Measurements from ENCODE around the gene PPCDC. TPM values are rescaled to one million over a fixed set of nuclear protein-coding genes. Genes with fewer than 3 reads are reported as not detected.
"Not testable (repeated sequence)": the region's sequence is repeated elsewhere in the genome, so short reads cannot be mapped to it uniquely, and the experiment has no call there.

Gene PPCDC
- total RNA-seq, 2 donors from 2014 or later: 5.9 to 6.8 TPM

DNA sequence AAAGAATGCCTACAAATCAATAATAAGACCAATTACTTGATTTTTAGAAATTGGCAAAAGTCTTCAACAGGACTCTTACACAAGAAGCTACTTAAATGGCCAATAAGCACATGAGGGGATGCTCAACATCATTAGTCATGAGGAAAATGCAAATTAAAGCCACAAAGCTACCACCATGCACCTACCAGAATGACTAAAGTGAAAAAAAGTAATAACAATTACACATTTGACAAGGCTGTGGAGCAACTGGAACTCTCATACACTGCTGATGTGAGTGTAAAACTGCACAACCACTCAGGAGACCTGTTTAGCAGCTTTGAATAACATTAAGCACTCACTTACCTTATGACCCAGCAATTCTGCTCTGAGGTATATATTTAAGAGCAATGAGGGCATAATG is 68.4 kb downstream of the PPCDC start:
- ATAC-seq (no peak), DNase-seq (no peak)
- intact Hi-C loops (cut with DNase I): no loop called here

DNA sequence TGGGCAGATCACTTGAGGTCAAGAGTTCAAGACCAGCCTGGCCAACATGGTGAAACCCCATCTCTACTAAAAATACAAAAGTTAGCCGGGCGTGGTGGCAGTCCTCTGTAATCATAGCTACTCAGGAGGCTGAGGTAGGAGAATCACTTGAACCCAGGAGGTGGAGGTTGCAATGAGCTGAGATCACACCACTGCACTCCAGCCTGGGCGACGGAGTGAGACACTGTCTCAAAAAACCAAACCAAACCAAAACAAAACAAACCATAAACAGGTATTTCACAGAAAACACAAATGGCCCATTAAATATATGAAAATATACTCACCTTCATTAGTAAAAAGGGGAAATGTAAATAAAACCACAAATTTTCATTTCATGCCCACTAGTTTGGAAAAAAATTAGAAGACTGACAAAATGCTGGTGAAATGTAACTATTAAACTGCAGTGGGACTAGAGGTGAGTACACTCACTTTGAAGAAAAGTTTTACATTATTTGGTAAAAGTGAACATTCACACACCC is 71.6 kb downstream of the PPCDC start:
- intact Hi-C loops (cut with DNase I); ATAC-seq; DNase-seq: not testable (repeated sequence)

DNA sequence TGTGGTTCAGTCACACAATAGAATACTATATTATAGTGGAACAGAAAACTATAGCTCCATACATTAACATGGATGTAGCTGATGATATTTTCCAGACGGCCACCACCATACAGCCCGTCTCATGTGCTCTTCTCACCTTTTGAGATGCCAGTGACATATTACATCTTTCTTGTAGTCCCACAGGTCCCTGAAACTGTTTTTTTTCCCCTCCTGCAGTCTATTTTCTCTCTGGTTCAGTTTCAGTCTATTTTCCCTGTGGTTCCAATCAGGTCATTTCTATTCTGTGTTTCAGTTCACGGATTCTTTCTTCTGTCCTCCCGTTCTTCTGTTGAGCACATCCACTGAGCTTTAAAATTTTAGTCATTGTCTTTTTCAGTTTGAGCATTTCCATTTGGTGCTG is 72.2 kb downstream of the PPCDC start:
- DNase-seq (no peak), ATAC-seq (no peak)
- intact Hi-C loops (cut with DNase I): no loop called here

DNA sequence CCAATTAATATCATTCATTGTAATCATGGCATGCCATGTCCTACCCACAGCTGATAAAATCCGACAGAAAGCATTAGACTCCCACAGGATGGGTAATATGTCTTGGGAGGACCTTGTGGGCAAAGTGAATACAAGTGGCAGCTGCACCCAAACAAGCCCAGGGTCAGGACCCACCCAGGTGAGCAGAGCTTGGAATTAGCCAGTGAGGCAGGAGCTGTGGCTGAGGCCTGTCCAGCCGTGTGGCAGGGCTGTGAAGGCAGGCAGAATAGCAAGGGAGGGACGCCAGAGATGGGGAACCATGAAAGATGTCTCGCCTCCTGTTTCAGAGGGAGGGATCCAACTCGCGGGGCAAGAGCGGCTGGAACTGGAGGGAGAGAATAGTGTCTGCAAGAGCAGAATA is 74.5 kb downstream of the PPCDC start:
- DNase-seq: no peak
- intact Hi-C loops (cut with DNase I): no loop called here
- ATAC-seq: no peak

DNA sequence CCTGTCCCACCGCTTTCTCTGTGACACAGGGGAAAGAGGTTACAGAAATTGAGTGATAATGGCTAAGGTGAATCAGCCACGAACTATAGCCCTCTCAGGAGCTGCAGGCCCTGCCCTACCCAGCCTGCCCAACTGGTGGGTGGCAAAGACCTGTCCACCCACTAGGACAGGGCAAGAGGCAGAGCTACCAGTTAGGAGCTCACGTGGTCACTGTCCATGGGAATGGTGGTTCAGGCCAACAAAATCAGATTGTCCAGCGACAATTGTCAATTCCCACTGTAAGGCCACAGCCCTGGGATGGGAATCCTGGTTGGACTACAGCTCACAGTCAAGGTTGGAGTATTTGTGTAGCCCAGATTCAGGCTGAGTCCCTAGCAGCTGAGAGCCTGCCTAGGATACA is 75.0 kb downstream of the PPCDC start:
- intact Hi-C loops (cut with DNase I): no loop called here
- DNase-seq (no peak), ATAC-seq (no peak)

Other genes starting within 250 kb of the PPCDC start
- gene CSK, start 241.5 kb upstream of the PPCDC start, total RNA-seq: 10 to 100 TPM; 49.7 to 59.2 TPM
- gene LMAN1L, start 210.8 kb upstream of the PPCDC start, total RNA-seq: 100 to 1,000 TPM in 1 of 2 donors, 10 to 100 TPM in 1; 72.9 to 110 TPM
- gene CPLX3, start 197.0 kb upstream of the PPCDC start, total RNA-seq: 10 to 100 TPM; 11.0 to 24.5 TPM
- 10 to 100 TPM; 35.3 to 41.4 TPM for gene ULK3, start 180.4 kb upstream of the PPCDC start, total RNA-seq
- 10 to 100 TPM; 63.4 to 65.2 TPM for gene SCAMP2, start 150.2 kb upstream of the PPCDC start, total RNA-seq
- 10 to 100 TPM; 37.6 to 42.1 TPM for gene MPI, start 133.5 kb upstream of the PPCDC start, total RNA-seq
- 100 to 1,000 TPM in 1 of 2 donors, 10 to 100 TPM in 1; 91.2 to 117 TPM for gene FAM219B, start 116.7 kb upstream of the PPCDC start, total RNA-seq
- gene COX5A, start 85.5 kb upstream of the PPCDC start, total RNA-seq: 100 to 1,000 TPM; 817 to 989 TPM
- gene RPP25, start 66.8 kb upstream of the PPCDC start, total RNA-seq: 1 to 10 TPM; 6.3 to 6.6 TPM
- gene SCAMP5, start 28.0 kb upstream of the PPCDC start, total RNA-seq: 1 to 10 TPM; 4.5 to 5.7 TPM
- 10 to 100 TPM in 1 of 2 donors, 1 to 10 TPM in 1; 9.0 to 14.2 TPM for gene C15orf39, start 178.3 kb downstream of the PPCDC start, total RNA-seq
- gene GOLGA6C, start 234.7 kb downstream of the PPCDC start, total RNA-seq: not detected